IPS-18a (cell line): ENCODE measurements around the gene GPATCH1.
A peak's percentile ranks its signal among the peaks of the same experiment; 100 is the strongest.
"Not testable (repeated sequence)": the region's sequence is repeated elsewhere in the genome, so short reads cannot be mapped to it uniquely, and the experiment has no call there.

Experiments
- H3K27ac ChIP-seq: one replicate; pipeline ENCODE4 v1.5.1; 2013; ENCODE audit warnings: low read length
- H3K27me3 ChIP-seq: one replicate; pipeline ENCODE4 v1.6.1; 2013; ENCODE audit warnings: mild to moderate bottlenecking, low read length; ENCODE audit not compliant: control insufficient read depth, insufficient read depth
- H3K36me3 ChIP-seq: one replicate; pipeline ENCODE4 v1.6.1; 2013; ENCODE audit warnings: low read depth, low read length; ENCODE audit not compliant: control insufficient read depth
- H3K4me1 ChIP-seq: one replicate; pipeline ENCODE4 v1.6.1; 2013; ENCODE audit warnings: low read depth, low read length; ENCODE audit not compliant: control insufficient read depth
- H3K4me3 ChIP-seq: one replicate; pipeline ENCODE4 v1.5.1; 2013; ENCODE audit warnings: low read length
- H3K9ac ChIP-seq: one replicate; pipeline ENCODE4 v1.6.1; 2013; ENCODE audit warnings: mild to moderate bottlenecking, low read length, moderate library complexity
- H3K9me3 ChIP-seq: one replicate; pipeline ENCODE4 v1.6.1; 2013; ENCODE audit warnings: low read depth, low read length; ENCODE audit not compliant: control insufficient read depth

The GPATCH1 gene, protein sequence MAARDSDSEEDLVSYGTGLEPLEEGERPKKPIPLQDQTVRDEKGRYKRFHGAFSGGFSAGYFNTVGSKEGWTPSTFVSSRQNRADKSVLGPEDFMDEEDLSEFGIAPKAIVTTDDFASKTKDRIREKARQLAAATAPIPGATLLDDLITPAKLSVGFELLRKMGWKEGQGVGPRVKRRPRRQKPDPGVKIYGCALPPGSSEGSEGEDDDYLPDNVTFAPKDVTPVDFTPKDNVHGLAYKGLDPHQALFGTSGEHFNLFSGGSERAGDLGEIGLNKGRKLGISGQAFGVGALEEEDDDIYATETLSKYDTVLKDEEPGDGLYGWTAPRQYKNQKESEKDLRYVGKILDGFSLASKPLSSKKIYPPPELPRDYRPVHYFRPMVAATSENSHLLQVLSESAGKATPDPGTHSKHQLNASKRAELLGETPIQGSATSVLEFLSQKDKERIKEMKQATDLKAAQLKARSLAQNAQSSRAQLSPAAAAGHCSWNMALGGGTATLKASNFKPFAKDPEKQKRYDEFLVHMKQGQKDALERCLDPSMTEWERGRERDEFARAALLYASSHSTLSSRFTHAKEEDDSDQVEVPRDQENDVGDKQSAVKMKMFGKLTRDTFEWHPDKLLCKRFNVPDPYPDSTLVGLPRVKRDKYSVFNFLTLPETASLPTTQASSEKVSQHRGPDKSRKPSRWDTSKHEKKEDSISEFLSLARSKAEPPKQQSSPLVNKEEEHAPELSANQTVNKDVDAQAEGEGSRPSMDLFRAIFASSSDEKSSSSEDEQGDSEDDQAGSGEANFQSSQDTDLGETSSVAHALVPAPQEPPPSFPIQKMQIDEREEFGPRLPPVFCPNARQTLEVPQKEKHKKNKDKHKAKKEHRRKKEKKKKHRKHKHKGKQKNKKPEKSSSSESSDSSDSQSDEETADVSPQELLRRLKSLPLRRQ

DNA sequence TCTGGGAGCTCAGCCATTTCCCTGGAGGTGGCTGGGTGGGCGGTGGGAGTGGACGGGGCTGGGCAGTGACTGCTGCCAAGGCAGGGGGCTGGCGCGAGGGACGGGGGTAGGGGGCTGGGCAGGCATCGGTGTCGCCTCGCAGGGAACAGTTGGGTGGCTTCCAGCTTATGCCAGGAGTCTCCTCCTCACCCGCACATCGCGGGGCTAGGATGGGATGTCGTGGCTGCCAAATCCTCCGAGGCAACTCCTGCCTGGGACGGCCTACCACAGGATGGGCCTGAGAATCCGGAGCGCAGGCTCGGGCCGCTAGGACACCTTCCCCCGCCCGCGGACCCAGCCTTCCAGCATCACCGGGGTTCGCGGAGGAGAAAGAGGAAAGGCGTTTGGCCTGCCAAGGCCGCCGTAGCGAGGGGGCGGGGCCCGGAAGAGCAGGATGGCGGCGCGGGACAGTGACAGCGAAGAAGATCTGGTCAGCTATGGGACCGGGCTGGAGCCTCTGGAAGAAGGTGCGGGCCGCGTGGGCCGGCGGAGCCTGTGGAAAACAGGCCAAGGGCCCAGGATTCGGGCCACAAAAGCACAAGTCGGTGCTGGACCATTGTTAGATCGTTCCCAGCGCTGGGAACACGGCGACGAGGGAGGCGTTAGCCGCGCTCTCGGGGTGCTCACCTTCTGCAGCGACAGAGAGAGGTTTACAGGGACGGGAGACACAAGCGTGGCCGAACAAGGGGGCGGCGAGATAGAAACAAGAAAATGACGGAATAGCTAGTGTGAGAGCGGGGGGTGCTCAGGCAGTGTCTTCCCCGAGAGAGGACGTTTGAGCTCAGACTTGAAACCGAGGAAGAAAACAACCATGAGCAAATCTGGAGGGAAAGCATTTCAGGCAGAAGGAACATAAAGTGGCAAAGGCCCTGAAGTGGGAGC is at the start of gene GPATCH1:
Gene GPATCH1 (plus strand): TSS at position 421 of the 921 bp plus-strand sequence. CDS start 13 bp downstream, at position 434.
- Histone ChIP-seq H3K4me3 (peak within 1 kb of the TSS; percentile 99), H3K4me1 (no peaks in the 10 kb centered on the region), H3K27ac (no peak within 1 kb of the TSS), H3K9me3 (no peaks in the 10 kb centered on the region), H3K36me3 (no peaks in the 10 kb centered on the region), H3K27me3 (no peaks in the 10 kb centered on the region), H3K9ac (peak within 1 kb of the TSS; percentile 77)

DNA sequence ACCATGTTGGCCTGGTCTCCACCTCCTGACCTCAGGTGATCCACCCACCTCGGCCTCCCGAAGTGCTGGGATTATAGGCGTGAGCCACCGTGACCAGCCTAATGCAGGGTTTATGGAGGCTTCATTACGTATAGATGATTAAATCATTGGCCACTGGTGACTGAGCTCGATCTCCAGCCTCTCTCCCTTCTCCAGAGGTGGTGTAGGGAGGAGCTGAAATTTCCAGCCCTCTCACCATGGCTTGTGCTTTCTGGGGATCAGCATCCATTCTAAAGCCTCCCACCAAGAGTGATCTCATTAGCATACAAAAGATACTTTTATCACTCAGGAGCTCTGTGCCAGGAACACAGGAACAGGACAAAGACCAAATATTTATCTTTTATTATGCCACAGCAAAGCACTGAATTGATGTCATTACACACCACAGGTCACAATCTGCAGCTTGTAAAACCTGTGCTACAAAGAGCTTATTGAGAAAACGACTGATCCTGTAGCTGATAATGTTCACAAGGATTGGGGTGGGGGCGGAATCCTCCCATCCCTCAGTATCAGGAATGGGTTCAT is 48.7 kb upstream of the GPATCH1 start:
- Histone ChIP-seq H3K4me1 (peaks cover 13% of the 10 kb centered on the region), H3K27me3 (no peaks in the 10 kb centered on the region), H3K4me3 (peak overlapping the region; percentile 18), H3K9ac (no peak overlapping the region), H3K36me3 (no peaks in the 10 kb centered on the region), H3K9me3 (no peaks in the 10 kb centered on the region), H3K27ac (no peak overlapping the region)

DNA sequence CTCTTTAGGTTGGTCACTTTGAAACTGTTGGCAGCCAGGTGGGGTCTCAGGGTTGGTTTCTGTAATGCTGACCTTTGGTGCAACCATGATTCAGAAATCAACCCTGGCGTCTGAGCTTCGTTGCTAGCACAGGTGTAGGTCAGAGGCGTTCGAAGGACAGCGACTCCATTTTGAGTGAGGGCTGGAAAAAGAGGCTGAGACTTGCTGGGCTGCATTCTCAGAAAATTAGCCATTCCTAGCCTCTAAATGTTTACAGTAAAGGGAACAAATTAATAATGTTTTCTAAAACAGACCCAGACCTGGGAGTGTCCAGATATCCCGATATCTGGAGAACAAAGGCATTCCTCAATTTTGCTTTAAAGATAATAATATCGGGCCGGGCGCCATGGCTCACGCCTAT is 45.5 kb upstream of the GPATCH1 start:
- H3K9me3 ChIP-seq, result no peaks in the 10 kb centered on the region
- H3K9ac ChIP-seq, result no peak overlapping the region
- no peak overlapping the region for H3K4me3 ChIP-seq
- H3K36me3 ChIP-seq, result no peaks in the 10 kb centered on the region
- peaks cover 13% of the 10 kb centered on the region for H3K4me1 ChIP-seq
- H3K27me3 ChIP-seq, result no peaks in the 10 kb centered on the region
- H3K27ac ChIP-seq, result no peak overlapping the region

DNA sequence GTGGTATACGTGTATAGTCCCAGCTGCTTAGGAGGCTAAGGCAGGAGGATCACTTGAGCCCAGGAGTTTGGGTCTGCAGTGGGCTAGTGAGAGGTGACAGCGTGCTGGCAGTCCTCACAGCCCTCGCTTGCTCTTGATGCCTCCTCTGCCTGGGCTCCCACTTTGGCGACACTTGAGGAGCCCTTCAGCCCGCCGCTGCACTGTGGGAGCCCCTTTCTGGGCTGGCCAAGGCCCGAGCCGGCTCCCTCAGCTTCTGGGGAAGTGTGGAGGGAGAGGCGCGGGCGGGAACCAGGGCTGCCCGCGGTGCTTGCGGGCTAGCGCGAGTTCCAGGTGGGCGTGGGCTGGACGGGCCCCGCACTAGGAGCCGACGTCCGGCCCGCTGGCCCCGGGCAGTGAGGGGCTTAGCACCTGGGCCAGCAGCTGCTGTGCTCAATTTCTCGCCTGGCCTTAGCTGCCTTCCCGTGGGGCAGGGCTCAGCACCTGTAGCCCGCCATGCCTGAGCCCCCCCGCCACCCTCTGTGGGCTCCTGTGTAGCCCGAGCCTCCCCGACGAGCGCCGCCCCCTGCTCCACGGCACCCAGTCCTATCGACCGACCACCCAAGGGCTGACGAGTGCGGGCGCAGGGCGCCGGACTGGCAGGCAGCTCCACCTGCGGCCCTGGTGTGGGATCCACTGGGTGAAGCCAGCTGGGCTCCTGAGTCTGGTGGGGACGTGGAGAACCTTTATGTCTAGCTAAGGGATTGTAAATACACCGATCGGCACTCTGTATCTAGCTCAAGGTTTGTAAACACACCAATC is 44.4 kb upstream of the GPATCH1 start:
- H3K4me3 ChIP-seq, H3K27ac ChIP-seq, H3K36me3 ChIP-seq, H3K9ac ChIP-seq, H3K9me3 ChIP-seq, H3K27me3 ChIP-seq: not testable (repeated sequence)
- peaks cover 20% of the 10 kb centered on the region for H3K4me1 ChIP-seq

DNA sequence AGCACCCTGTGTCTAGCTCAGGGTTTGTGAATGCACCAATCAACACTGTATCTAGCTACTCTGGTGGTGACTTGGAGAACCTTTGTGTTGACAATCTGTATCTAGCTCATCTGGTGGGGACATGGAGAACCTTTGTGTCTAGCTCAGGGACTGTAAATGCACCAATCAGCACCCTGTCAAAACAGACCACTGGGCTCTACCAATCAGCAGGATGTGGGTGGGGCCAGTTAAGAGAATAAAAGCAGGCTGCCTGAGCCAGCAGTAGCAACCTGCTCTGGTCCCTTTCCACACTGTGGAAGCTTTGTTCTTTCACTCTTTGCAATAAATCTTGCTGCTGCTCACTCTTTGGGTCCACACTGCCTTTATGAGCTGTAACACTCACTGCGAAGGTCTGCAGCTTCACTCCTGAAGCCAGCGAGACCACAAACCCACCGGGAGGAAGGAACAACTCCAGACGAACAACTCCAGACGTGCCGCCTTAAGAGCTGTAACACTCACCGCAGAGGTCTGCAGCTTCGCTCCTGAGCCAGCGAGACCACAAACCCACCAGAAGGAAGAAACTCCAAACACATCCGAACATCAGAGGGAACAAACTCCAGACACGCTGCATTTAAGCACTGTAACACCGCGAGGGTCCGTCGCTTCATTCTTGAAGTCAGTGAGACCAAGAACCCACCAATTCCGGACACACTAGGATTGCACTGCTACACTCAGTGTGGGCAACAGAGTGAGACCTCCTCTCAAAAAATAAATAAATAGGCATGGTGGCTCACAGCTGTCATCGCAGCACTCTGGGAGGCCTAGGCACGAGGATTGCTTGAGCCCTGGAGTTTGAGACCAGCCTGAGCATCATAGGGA is 43.6 kb upstream of the GPATCH1 start:
- not testable (repeated sequence) for H3K27me3 ChIP-seq, H3K4me3 ChIP-seq, H3K27ac ChIP-seq, H3K36me3 ChIP-seq, H3K9me3 ChIP-seq, H3K9ac ChIP-seq
- H3K4me1 ChIP-seq, result peaks cover 16% of the 10 kb centered on the region

DNA sequence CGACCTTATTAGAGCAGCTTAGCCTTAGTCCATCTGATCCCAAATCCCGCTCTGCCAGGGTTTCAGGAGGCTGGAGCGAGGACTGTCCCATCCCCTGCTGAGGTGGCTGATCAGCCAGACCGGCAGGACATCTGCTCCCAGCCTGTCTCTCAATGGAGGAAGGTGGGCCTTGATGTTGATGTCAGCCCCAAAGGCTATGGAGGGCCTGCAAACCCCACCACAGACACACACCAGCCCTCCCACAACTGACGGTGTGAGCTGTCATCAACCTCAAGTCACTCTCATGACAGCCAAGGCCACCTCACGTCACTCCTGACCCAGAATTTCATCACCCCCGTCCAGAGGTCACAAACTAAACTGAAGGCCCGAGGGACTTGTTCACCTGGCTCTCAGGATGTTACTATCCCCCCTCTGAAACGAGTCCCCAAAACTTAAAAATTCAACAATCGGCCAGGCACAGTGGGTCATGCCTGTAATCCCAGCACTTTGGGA is 41.8 kb upstream of the GPATCH1 start:
- H3K27me3 ChIP-seq, result no peaks in the 10 kb centered on the region
- peaks cover 7% of the 10 kb centered on the region for H3K4me1 ChIP-seq
- H3K27ac ChIP-seq, result no peak overlapping the region
- H3K36me3 ChIP-seq, result no peaks in the 10 kb centered on the region
- no peak overlapping the region for H3K4me3 ChIP-seq
- no peak overlapping the region for H3K9ac ChIP-seq
- H3K9me3 ChIP-seq, result no peaks in the 10 kb centered on the region

DNA sequence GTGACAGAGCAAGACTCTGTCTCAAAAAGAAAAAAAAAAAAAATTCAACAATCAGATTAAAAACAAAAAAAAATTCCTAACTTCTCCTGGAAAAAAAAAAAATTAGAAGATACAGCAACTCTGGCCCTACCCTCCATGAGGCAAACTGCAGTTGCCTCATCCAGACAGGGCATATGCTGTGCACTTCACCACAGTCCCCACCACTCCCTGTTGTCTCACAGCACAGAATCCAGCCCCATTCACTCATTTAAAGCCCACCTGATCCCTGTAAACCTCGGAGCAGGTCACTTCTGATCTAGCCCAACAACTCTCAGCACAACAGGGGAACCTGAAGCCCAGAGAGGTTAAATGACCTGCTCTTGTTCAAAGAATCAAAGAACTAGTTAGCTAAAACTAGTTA is 41.2 kb upstream of the GPATCH1 start:
- no peak overlapping the region for H3K27ac ChIP-seq
- peaks cover 7% of the 10 kb centered on the region for H3K4me1 ChIP-seq
- H3K9me3 ChIP-seq, result no peaks in the 10 kb centered on the region
- no peaks in the 10 kb centered on the region for H3K27me3 ChIP-seq
- H3K4me3 ChIP-seq, result no peak overlapping the region
- no peak overlapping the region for H3K9ac ChIP-seq
- no peaks in the 10 kb centered on the region for H3K36me3 ChIP-seq

DNA sequence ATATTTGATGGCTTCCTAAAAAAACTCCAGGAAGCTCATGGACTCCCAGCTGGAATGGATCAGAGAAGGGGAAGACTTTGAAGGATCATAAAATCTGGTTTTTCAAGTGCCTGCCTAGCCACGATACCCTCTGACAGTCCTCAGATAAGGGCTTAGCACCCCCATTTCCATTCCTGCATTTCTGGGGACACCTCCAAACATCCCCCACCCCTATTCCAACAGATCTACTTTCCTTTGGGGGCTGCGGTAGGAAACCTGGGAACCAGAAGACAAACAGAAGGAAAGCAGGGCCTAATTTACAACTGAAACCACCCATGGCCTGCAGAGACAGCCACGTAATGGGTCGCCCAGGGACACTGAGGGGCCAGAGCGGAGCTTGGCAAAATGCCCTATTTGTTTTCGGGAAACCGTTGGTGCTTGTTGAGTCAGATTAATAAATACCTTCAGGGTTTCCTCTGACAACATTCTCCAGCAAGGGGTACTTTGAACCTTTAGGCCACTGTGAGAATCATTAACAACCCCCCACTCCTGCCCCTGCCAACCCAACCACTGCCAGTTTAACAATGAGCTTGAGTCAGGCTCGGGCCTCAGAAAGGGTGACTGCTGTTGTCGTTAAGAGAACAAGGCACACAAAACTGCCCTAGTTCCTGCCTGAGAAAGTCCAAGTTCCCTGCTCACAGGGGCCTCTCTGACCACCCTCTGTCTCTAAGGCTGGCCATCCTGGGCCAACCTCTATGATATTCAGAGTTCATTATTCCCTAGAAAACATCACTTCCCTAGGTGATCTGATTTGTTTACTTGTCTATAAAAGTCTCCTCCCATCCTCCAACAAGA is 39.8 kb upstream of the GPATCH1 start:
- Histone ChIP-seq H3K27ac (no peak overlapping the region), H3K36me3 (no peaks in the 10 kb centered on the region), H3K27me3 (no peaks in the 10 kb centered on the region), H3K4me3 (no peak overlapping the region), H3K9ac (no peak overlapping the region), H3K9me3 (no peaks in the 10 kb centered on the region), H3K4me1 (peaks cover 7% of the 10 kb centered on the region)

DNA sequence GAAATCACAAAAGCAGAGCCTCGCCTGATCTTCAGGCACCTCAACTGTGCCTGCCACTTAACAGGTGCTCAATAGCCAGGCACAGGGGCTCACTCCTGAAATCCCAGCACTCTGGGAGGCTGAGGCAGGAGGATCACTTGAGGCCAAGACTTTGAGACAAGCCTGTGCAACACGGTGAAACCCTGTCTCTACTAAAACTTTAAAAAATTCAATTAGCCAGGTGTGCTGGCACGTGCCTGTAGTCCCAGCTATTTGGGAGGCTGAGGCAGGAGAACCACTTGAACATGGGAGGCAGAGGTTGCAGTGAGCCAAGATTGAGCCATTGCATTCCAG is 39.2 kb upstream of the GPATCH1 start:
- H3K4me1 ChIP-seq, H3K27me3 ChIP-seq, H3K9me3 ChIP-seq, H3K27ac ChIP-seq, H3K4me3 ChIP-seq, H3K36me3 ChIP-seq, H3K9ac ChIP-seq: not testable (repeated sequence)
